SK-N-MC (cell line): Measurements from ENCODE around the gene ASXL3.
A peak's percentile ranks its signal among the peaks of the same experiment; 100 is the strongest.

Experiments used
- DNase-seq: peaks from one replicate; pipeline ENCODE4 v3.0.0-alpha.2; 2011; ENCODE audit warnings: low read depth, low spot score
- H3K27ac ChIP-seq: fragments of 200-600 bp; sonication (generic); 2 replicates; pipeline ENCODE4 v1.5.1; 2016; ENCODE audit warnings: mixed run types
- H3K36me3 ChIP-seq: fragments of 200-600 bp; sonication (generic); 2 replicates; pipeline ENCODE4 v1.6.1; 2017; ENCODE audit warnings: antibody characterized with exemption, low read length, mixed read lengths; ENCODE audit not compliant: insufficient read depth
- H3K4me3 ChIP-seq: fragments of 200-600 bp; sonication (generic); 2 replicates; pipeline ENCODE4 v1.5.1; 2016
- H3K9ac ChIP-seq: fragments of 200-600 bp; sonication (generic); 2 replicates; pipeline ENCODE4 v1.8.0; 2017; ENCODE audit warnings: mixed run types, mixed read lengths; ENCODE audit not compliant: insufficient read length
- H3K9me3 ChIP-seq: fragments of 200-600 bp; sonication (generic); 2 replicates; pipeline ENCODE4 v1.6.1; 2017; ENCODE audit warnings: low read depth, mild to moderate bottlenecking, antibody characterized with exemption, low read length, moderate library complexity, mixed read lengths
- EZH2 ChIP-seq: fragments of 200-600 bp; sonication (generic); IDR thresholded peaks from one replicate; pipeline ENCODE4 v1.6.1; 2017; ENCODE audit warnings: antibody characterized with exemption
- FOXP2 ChIP-seq: optimal IDR thresholded peaks from 2 replicates; pipeline ENCODE3; 2011; ENCODE audit warnings: mild to moderate bottlenecking, moderate library complexity; ENCODE audit not compliant: insufficient read depth; ENCODE audit errors: extremely low read length, control extremely low read depth
- POLR2AphosphoS5 ChIP-seq: IDR thresholded peaks from 2 replicates; pipeline ENCODE4 v1.6.1; 2012; ENCODE audit warnings: mild to moderate bottlenecking, low read depth, low read length, borderline replicate concordance

ASXL3 gene

GRCh38 chr18:33558529-33558928, 19.5 kb upstream of the ASXL3 start:
- TF ChIP-seq FOXP2 (no peak), POLR2AphosphoS5 (no peak), EZH2 (no peak)
- no peaks in the 10 kb centered on the region for H3K9me3 ChIP-seq
- H3K36me3 ChIP-seq, result no peaks in the 10 kb centered on the region

DNA sequence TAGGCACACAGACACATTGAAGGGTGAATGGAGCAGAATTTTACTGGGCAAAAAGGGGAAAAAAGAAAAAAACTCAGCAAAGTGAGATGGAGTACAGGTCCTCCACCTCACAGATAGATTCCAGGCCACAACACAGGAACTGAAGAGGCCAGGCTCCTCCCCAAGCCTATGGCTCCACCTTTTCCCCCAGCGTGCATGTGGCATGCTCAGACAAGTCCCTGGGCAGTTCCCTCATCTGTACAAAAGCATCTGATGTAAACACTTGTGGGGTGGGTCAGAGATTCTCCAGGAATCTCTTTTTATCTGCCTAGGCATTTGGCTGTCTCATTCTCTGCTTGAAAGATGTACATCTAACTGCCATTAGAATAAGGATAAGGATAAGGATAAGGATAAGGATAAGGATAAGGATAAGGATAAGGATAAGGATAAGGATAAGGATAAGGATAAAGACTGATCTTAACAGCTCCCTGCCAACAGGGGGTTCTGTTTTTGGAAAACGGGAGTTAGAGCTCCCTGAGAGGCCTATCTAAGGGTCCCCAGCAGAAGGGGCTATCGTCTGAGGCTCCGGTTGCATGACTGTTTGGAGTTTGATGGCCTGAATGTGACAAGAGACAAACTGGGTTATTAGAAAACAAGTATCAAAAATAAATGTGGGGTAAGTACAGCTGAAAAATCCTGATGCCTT, 17.2 kb upstream of the ASXL3 start:
- no peak for DNase-seq
- Histone ChIP-seq H3K36me3 (no peaks in the 10 kb centered on the region), H3K27ac (no peak overlapping the region), H3K9me3 (no peaks in the 10 kb centered on the region), H3K4me3 (no peak overlapping the region), H3K9ac (no peak overlapping the region)
- TF ChIP-seq FOXP2 (no peak), EZH2 (no peak), POLR2AphosphoS5 (no peak)

More at GRCh38 chr18:33558529-33558928, 19.5 kb upstream of the ASXL3 start:
- no peak for DNase-seq
- Histone ChIP-seq H3K9ac (no peak overlapping the region), H3K27ac (no peak overlapping the region), H3K4me3 (no peak overlapping the region)

DNA sequence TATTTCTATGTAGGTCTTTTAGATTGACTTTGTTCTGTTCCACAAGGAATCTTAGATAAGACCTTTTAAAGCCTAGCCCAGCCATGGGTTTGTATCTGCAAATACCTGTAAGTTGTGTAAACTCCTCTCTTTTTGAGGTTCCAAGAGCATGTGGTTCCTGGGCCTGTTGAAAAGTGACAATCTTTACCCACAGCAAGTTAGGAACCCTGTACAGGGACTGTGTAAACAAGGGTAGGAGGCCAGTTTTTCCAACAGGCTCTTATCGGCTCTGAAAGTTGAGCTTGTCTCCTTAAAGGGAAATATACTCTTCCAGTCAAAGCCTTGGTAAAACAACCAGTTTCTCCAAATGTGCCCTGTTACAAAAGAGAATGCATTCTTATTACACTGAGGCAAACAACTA, 15.3 kb upstream of the ASXL3 start:
- Histone ChIP-seq H3K9ac (no peak overlapping the region), H3K4me3 (no peak overlapping the region), H3K27ac (no peak overlapping the region), H3K36me3 (no peaks in the 10 kb centered on the region), H3K9me3 (no peaks in the 10 kb centered on the region; the same call in 1 of the 2 replicates)
- TF ChIP-seq EZH2 (no peak), FOXP2 (no peak), POLR2AphosphoS5 (no peak)
- no peak for DNase-seq

DNA sequence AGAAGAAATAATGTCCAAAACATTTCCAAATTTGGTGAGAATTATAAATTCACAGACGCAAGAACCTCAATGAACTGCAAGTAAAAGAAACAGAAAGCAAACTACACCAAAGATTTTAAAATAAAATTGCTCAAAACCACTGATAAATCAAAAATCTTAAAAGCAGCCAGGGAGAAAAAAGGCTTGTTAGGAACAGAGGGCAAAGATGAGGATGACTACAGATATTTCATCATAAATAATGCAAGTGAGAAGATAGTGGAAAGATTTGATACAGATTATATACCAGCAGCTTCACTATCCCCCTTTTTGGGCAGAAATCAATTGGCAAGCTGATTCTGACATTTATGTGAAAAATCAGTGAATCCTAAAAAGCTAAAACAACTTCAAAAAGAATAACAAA, 10.3 kb upstream of the ASXL3 start:
- no peak for DNase-seq
- H3K36me3 ChIP-seq, result no peaks in the 10 kb centered on the region
- H3K4me3 ChIP-seq, result no peak overlapping the region
- H3K9me3 ChIP-seq, result peaks cover 4% of the 10 kb centered on the region; the same call in 1 of the 2 replicates
- no peak for TF ChIP-seq POLR2AphosphoS5
- TF ChIP-seq FOXP2, result no peak
- no peak overlapping the region for H3K9ac ChIP-seq
- no peak overlapping the region for H3K27ac ChIP-seq

GRCh38 chr18:33571998-33572787, 5.8 kb upstream of the ASXL3 start:
- Histone ChIP-seq H3K27ac (peak overlapping the region; percentile 73), H3K4me3 (no peak overlapping the region), H3K9me3 (peaks cover 4% of the 10 kb centered on the region; the same call in 1 of the 2 replicates), H3K9ac (no peak overlapping the region), H3K36me3 (no peaks in the 10 kb centered on the region)
- no peak for TF ChIP-seq FOXP2
- TF ChIP-seq EZH2, result no peak
- TF ChIP-seq POLR2AphosphoS5, result no peak
- DNase-seq, result no peak

- peaks cover 3% of the 10 kb centered on the region; the same call in 1 of the 2 replicates for H3K9me3 ChIP-seq
- TF ChIP-seq POLR2AphosphoS5 (no peak), EZH2 (no peak), FOXP2 (no peak)
- DNase-seq, result no peak
- no peaks in the 10 kb centered on the region for H3K36me3 ChIP-seq
- peak overlapping the region; percentile 73 for H3K27ac ChIP-seq
- H3K9ac ChIP-seq, result no peak overlapping the region
- 0 out of 2 replicates have a peak overlapping the region, but pooled peaks have one; percentile 33 for H3K4me3 ChIP-seq
Observed at GRCh38 chr18:33573193-33573592, 4.8 kb upstream of the ASXL3 start.

GRCh38 chr18:33575451-33575850, 2.6 kb upstream of the ASXL3 start:
- Histone ChIP-seq H3K4me3 (peak overlapping the region; percentile 21; the same call in 1 of the 2 replicates), H3K36me3 (no peaks in the 10 kb centered on the region), H3K27ac (peak overlapping the region; percentile 75), H3K9ac (no peak overlapping the region), H3K9me3 (no peaks in the 10 kb centered on the region)
- no peak for DNase-seq
- TF ChIP-seq POLR2AphosphoS5, result no peak
- no peak for TF ChIP-seq FOXP2
- TF ChIP-seq EZH2, result no peak

GRCh38 chr18:33576999-33577646, 896 bp upstream of the ASXL3 start:
- H3K9me3 ChIP-seq, result no peaks in the 10 kb centered on the region
- DNase-seq, result no peak
- no peak for TF ChIP-seq POLR2AphosphoS5
- TF ChIP-seq EZH2, result no peak
- no peak for TF ChIP-seq FOXP2
- H3K36me3 ChIP-seq, result no peaks in the 10 kb centered on the region
- H3K9ac ChIP-seq, result peak overlapping the region; percentile 77
- H3K27ac ChIP-seq, result no peak overlapping the region
- H3K4me3 ChIP-seq, result peak overlapping the region; percentile 87
